Measurements from ENCODE around the gene TMEM94.

The TMEM94 gene

DNA sequence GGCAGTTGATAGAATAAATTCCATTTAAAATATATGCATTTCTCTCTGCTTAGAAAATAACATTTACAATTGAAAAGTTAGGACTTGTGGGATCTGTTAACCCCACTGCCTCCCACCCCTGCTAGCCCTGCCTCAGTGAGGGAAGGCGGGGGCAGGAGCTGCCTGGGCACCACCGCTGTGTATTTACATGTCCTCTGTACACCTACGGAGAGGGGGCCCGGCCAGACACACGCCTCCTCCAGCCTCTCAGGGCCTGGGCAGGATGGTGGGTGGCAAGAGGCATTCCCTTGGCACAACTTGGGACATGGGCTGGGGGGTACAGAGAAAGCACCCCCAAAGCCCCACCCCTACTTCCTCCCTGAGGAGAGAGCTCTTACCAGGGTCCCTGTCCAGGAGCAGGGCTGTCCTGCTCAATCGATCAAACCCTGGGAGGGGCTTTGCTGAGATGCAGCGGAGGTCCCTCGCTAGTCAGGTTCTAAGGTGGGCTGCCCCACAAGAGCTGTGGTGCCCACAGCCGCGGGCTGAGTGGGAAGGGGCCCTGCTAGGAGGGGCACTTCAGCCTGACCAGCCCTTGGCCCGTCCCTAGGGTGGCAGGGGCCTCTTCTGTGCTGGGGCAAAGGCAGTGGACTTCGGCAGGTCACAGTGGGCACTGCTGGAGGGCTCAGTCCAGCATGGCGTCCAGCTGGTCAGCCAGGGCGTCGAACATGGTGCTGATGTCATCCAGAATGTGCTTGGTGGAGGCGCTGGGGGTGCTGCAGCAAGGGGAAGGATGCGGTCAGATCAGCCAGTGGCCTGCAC is 44.2 kb downstream of the TMEM94 start:
- H3K4me1 ChIP-seq (ENCODE audit: insufficient read depth, low read length): no peaks in the 10 kb centered on the region
- no peak overlapping the region for H3K9ac ChIP-seq (ENCODE audit: low read depth, low read length)
- no peaks in the 10 kb centered on the region for H3K27me3 ChIP-seq (ENCODE audit: insufficient read depth, low read length)
- no peak overlapping the region for H3K4me3 ChIP-seq (ENCODE audit: low read length)
- 94% methylated on average over 17 of the region's 17 CpGs for WGBS
- H3K9me3 ChIP-seq (ENCODE audit: insufficient read depth, low read depth, low read length): no peaks in the 10 kb centered on the region
- H3K36me3 ChIP-seq (ENCODE audit: insufficient read depth, low read length): peaks cover 51% of the 10 kb centered on the region
- no peak overlapping the region for H3K27ac ChIP-seq (ENCODE audit: low read depth, low read length)

DNA sequence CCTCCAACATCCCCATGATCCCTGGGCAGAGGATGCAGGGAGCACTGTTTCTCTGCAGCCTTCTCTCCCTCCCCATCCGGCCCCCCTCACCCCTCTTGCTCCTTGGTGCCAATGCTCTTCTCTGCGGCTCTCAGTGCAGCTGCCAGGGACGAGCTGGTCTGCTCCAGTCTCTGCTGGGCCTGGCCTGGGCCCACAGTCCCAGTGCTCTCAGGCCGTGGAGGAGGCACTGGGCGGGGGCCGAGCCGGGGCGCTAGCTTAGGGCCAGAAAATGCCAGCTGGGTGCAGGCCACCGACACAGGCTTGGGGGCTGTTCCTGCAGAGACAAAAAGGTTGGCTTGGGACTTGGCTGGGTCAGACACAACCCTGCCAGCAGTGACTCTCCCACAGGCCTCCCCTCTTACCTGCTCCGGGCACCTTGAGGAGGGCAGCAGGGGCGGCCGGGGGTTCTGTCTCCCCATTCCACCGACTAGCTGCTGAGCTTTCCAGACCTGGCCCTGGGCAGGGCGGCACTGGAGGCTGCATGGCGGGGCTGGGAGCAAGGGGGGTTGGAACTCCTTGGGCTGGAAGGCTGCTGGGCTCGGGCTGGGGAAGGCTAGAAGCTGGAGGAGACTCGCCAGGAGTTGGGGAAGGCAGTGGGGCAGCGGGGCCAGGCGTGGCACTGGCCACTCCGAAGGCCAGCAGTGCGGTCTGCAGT is 45.1 kb downstream of the TMEM94 start:
- Histone ChIP-seq H3K4me3 (ENCODE audit: low read length) (no peak overlapping the region), H3K36me3 (ENCODE audit: insufficient read depth, low read length) (peaks cover 55% of the 10 kb centered on the region), H3K9ac (ENCODE audit: low read depth, low read length) (no peak overlapping the region), H3K9me3 (ENCODE audit: insufficient read depth, low read depth, low read length) (no peaks in the 10 kb centered on the region), H3K4me1 (ENCODE audit: insufficient read depth, low read length) (no peaks in the 10 kb centered on the region), H3K27me3 (ENCODE audit: insufficient read depth, low read length) (no peaks in the 10 kb centered on the region), H3K27ac (ENCODE audit: low read depth, low read length) (no peak overlapping the region)
- WGBS: 92% methylated on average over 21 of the region's 21 CpGs

DNA sequence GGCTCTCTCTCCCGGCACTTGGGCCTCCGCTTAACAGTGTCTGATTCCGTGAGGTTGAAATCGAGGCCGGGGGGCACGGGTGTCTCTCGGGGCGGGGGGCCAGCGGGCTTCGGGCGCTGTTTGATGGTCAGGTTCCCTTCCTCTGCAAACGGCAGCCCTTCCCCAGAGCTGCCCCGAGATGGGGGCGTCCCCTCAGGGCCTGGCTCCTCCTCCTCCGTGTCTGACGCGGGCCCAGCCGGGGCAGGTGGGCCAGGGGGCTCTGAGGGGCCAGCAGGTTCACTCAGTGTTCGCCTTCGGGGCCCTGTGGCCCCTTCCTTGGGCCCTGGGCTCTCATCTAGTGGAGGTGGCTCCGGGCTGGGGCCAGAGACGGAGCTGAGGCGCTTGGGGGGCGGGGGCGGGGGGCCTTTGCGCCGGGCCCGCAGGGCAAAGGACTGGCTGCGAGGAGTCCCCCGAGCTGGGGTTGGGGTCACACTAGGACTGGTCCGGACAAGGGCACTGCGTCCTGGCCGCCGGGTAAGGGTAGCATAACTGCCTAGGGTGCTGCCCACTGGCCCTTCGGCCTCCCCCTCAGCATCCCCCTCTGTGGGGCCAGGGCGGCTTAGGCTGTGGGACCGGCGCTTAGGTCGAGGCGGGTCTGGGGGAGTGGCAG is 45.8 kb downstream of the TMEM94 start:
- H3K36me3 ChIP-seq (ENCODE audit: insufficient read depth, low read length): peaks cover 56% of the 10 kb centered on the region

DNA sequence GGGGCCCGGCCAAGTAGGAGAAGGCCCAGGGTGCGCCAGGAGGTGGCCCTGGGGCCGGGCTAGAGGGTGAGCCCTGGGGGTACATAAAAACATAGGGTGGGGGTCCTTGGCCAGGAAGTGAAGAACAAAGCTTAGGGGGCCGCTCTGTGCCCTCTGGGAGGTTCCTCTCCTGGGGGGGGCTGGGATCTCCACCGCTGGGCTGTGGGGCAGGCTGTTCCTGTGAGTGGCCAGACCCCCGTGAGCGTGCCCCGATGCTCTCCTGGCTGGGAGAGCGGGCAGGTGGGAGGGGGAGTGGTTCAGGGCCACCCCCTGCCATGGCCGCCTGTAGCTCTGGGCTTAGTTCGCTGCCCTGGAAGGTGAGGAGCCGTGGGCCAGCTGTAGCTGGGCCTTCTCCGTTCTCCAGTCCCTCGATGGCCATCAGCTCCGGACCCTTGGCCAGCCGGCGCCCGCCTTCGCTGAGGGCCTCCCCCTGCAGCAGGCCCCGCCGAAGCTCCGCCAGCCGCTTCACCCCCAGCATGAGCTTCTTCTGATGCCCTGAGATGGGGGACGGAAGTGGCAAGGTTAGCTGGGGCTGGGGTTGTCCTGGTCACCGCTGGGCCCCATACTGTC is 46.4 kb downstream of the TMEM94 start:
- WGBS: 95% methylated on average over 25 of the region's 25 CpGs

More for the DNA sequence above, 45.8 kb downstream of the TMEM94 start:
- whole genome bisulfite sequencing: 94% methylated on average over 40 of the region's 40 CpGs
- Histone ChIP-seq H3K4me3 (ENCODE audit: low read length) (no peak overlapping the region), H3K9ac (ENCODE audit: low read depth, low read length) (no peak overlapping the region), H3K27me3 (ENCODE audit: insufficient read depth, low read length) (no peaks in the 10 kb centered on the region), H3K27ac (ENCODE audit: low read depth, low read length) (no peak overlapping the region), H3K9me3 (ENCODE audit: insufficient read depth, low read depth, low read length) (no peaks in the 10 kb centered on the region), H3K4me1 (ENCODE audit: insufficient read depth, low read length) (no peaks in the 10 kb centered on the region)

DNA sequence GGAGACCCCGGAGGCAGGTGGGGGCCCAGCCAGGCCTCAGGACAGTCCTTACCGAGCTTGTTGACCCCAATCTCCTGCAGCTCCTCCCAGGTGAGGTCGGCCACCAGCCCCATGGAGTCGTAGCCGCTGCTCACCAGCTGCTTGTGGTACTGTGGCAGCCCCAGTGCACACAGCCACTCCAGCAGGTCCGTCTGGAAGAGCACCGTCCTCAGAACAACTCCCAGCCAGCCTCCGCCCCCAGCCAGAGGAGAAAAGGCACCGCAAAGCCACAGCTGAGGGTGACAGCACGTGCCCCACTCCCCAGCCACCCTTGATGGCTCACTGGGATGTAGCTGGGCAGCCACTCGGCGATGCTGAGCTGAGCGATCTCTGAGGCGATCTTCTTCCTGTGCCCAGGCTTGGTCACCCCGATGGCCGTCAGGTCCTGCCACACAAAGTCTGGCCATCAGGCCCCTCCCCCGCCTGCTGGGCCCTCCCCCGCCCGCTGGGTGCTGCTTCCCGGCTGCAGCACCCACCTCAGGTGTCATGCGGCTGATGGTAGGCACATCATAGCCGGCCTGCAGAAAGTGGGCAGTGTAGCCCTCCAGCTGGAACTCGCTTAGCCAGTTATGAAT is 47.0 kb downstream of the TMEM94 start:
- no peak overlapping the region for H3K9ac ChIP-seq (ENCODE audit: low read depth, low read length)
- no peak overlapping the region for H3K27ac ChIP-seq (ENCODE audit: low read depth, low read length)
- no peaks in the 10 kb centered on the region for H3K27me3 ChIP-seq (ENCODE audit: insufficient read depth, low read length)
- H3K4me3 ChIP-seq (ENCODE audit: low read length): no peak overlapping the region
- WGBS: 93% methylated on average over 23 of the region's 23 CpGs
- H3K36me3 ChIP-seq (ENCODE audit: insufficient read depth, low read length): peaks cover 51% of the 10 kb centered on the region
- no peaks in the 10 kb centered on the region for H3K9me3 ChIP-seq (ENCODE audit: insufficient read depth, low read depth, low read length)
- H3K4me1 ChIP-seq (ENCODE audit: insufficient read depth, low read length): no peaks in the 10 kb centered on the region

More for the DNA sequence above, 46.4 kb downstream of the TMEM94 start:
- Histone ChIP-seq H3K9ac (ENCODE audit: low read depth, low read length) (no peak overlapping the region), H3K4me1 (ENCODE audit: insufficient read depth, low read length) (no peaks in the 10 kb centered on the region), H3K27ac (ENCODE audit: low read depth, low read length) (no peak overlapping the region), H3K27me3 (ENCODE audit: insufficient read depth, low read length) (no peaks in the 10 kb centered on the region), H3K9me3 (ENCODE audit: insufficient read depth, low read depth, low read length) (no peaks in the 10 kb centered on the region), H3K4me3 (ENCODE audit: low read length) (no peak overlapping the region), H3K36me3 (ENCODE audit: insufficient read depth, low read length) (peaks cover 53% of the 10 kb centered on the region)

DNA sequence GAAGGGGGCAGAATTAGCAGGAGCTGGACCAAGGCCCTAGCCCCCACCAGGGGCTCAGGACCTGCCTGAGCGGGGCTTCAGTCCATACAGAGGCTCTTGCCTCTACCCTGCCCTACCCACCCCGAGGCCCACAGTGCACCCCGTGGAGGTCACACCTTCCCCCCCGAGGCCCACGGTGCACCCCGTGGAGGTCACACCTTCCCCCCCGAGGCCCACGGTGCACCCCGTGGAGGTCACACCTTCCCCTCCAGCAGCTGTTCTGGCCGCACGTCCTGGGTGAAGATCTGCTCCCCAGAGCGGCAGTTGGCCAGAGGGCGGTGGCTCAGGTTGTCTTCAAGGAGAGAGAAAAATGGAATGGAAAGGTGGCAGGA is 47.5 kb downstream of the TMEM94 start:
- Histone ChIP-seq H3K4me1 (ENCODE audit: insufficient read depth, low read length) (no peaks in the 10 kb centered on the region), H3K4me3 (ENCODE audit: low read length) (no peak overlapping the region), H3K9me3 (ENCODE audit: insufficient read depth, low read depth, low read length) (no peaks in the 10 kb centered on the region), H3K27ac (ENCODE audit: low read depth, low read length) (no peak overlapping the region), H3K36me3 (ENCODE audit: insufficient read depth, low read length) (peaks cover 51% of the 10 kb centered on the region), H3K27me3 (ENCODE audit: insufficient read depth, low read length) (no peaks in the 10 kb centered on the region), H3K9ac (ENCODE audit: low read depth, low read length) (no peak overlapping the region)
- 94% methylated on average over 13 of the region's 13 CpGs for WGBS

DNA sequence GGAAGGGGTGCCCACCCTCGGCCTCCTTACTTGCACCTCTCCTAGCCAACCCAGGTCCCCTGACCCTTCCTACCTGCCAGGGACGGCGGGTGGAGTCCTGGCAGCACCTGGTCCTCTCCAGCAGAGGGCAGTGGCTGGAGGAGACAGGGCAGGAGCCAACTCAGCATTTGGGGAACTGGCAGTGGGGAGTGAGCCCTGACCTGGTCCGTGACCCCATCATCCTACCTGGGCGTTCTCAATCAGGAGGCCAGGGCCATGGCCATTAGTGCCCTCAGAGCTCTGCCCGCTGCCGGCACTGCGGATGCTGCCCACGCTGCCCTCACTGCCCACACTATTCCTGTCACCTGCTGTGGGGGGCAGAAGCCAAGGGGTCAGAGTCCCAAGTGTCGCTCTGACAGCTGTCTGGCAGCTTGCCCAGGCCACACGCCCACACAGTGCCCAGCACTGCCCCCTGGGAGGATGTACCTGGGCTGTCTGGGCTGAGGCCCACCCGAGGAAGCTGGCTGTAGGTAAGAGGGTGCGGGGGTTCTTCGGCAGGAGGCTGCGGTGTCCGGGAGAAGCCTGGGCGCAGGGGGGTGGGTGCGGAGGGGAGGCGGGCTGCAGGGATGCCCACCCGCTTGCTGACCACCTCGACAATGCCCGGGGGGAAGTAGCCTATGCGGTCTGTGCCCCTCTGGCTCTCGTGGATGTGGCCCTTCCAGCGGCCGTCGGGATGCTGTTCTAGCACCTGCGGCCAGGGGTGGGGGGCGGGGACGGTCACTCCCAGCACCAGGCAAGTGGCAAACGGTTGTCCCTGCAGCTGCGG is 48.1 kb downstream of the TMEM94 start:
- H3K27ac ChIP-seq (ENCODE audit: low read depth, low read length): no peak overlapping the region
- H3K4me1 ChIP-seq (ENCODE audit: insufficient read depth, low read length): no peaks in the 10 kb centered on the region
- WGBS: 92% methylated on average over 31 of the region's 32 CpGs
- no peaks in the 10 kb centered on the region for H3K9me3 ChIP-seq (ENCODE audit: insufficient read depth, low read depth, low read length)
- no peak overlapping the region for H3K4me3 ChIP-seq (ENCODE audit: low read length)
- peaks cover 50% of the 10 kb centered on the region for H3K36me3 ChIP-seq (ENCODE audit: insufficient read depth, low read length)
- H3K9ac ChIP-seq (ENCODE audit: low read depth, low read length): no peak overlapping the region
- H3K27me3 ChIP-seq (ENCODE audit: insufficient read depth, low read length): no peaks in the 10 kb centered on the region

DNA sequence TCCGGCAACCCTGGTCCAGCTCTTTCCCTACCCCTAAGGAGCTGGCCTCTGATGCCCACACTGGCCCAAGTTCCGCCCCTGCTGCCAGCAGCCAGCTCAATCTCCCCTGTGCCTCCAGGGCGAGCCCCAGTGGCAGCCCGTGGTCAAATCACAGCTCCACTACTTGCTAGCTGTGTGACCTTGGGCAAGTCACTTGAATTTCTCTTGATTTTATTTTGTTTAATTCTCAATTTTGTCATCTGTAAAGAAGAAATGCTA is 48.6 kb downstream of the TMEM94 start:
- 92% methylated on average over 4 of the region's 4 CpGs for WGBS
- H3K27me3 ChIP-seq (ENCODE audit: insufficient read depth, low read length): no peaks in the 10 kb centered on the region
- no peaks in the 10 kb centered on the region for H3K4me1 ChIP-seq (ENCODE audit: insufficient read depth, low read length)
- H3K36me3 ChIP-seq (ENCODE audit: insufficient read depth, low read length): peaks cover 46% of the 10 kb centered on the region
- no peak overlapping the region for H3K9ac ChIP-seq (ENCODE audit: low read depth, low read length)
- H3K9me3 ChIP-seq (ENCODE audit: insufficient read depth, low read depth, low read length): no peaks in the 10 kb centered on the region
- no peak overlapping the region for H3K27ac ChIP-seq (ENCODE audit: low read depth, low read length)
- no peak overlapping the region for H3K4me3 ChIP-seq (ENCODE audit: low read length)

DNA sequence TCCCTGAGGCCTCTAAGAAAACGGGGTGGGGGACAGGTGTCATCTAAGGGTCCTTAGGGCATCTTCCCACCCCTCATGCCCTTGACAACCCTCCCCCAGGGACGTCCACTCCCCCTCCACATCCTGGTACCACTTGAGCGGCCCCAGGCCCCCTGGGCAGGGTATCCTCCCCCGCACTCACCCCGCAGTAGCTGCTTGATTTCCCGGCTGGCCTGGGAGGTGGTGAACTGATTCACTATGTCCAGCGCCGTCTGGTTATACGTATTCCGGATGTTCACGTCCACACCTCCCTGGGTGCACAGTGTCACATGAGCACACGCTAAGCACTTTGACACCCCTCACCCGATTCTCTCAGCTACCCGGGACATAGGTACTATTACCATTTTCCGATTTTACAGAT is 49.2 kb downstream of the TMEM94 start:
- no peak overlapping the region for H3K4me3 ChIP-seq (ENCODE audit: low read length)
- 91% methylated on average over 15 of the region's 15 CpGs for WGBS
- peaks cover 41% of the 10 kb centered on the region for H3K36me3 ChIP-seq (ENCODE audit: insufficient read depth, low read length)
- H3K27me3 ChIP-seq (ENCODE audit: insufficient read depth, low read length): no peaks in the 10 kb centered on the region
- no peak overlapping the region for H3K9ac ChIP-seq (ENCODE audit: low read depth, low read length)
- H3K27ac ChIP-seq (ENCODE audit: low read depth, low read length): no peak overlapping the region
- H3K4me1 ChIP-seq (ENCODE audit: insufficient read depth, low read length): no peaks in the 10 kb centered on the region
- H3K9me3 ChIP-seq (ENCODE audit: insufficient read depth, low read depth, low read length): no peaks in the 10 kb centered on the region

DNA sequence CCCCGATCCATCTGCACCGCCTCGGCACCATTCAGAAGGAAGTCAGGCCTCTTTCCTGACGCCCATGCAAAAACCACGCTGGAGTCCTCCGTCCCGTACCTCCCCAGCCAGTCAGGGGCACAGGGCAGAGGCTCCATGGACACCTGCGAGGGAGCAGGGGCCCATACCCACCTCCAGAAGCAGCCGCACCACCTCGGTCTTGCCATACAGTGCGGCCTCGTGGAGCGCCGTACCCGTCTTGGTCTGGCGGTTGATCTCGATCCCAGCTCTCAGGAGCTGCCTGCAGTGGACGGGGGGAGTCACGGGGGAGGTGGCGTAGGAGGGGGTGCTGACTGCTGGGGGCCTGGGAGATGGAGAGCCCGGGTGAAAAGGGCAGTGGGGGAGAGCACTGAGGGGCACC is 49.7 kb downstream of the TMEM94 start:
- H3K9ac ChIP-seq (ENCODE audit: low read depth, low read length): no peak overlapping the region
- H3K4me1 ChIP-seq (ENCODE audit: insufficient read depth, low read length): no peaks in the 10 kb centered on the region
- 95% methylated on average over 21 of the region's 21 CpGs for WGBS
- no peak overlapping the region for H3K27ac ChIP-seq (ENCODE audit: low read depth, low read length)
- no peaks in the 10 kb centered on the region for H3K9me3 ChIP-seq (ENCODE audit: insufficient read depth, low read depth, low read length)
- no peak overlapping the region for H3K4me3 ChIP-seq (ENCODE audit: low read length)
- no peaks in the 10 kb centered on the region for H3K27me3 ChIP-seq (ENCODE audit: insufficient read depth, low read length)
- peaks cover 36% of the 10 kb centered on the region for H3K36me3 ChIP-seq (ENCODE audit: insufficient read depth, low read length)

Measured in HUES64 (cell line).